WERI-Rb-1 (cell line): ENCODE results near the gene RALGPS1.
A peak's percentile ranks its signal among the peaks of the same experiment; 100 is the strongest.

Experiments
- DNase-seq: peaks from one replicate; pipeline ENCODE4 v3.0.0-alpha.2; 2020
- H3K27ac ChIP-seq: fragments of 250-450 bp; sonication (Bioruptor Pico); 2 replicates; pipeline ENCODE4 v1.5.1; 2020; ENCODE audit warnings: mild to moderate bottlenecking, moderate library complexity
- H3K27me3 ChIP-seq: fragments of 250-450 bp; sonication (Bioruptor Pico); 2 replicates; pipeline ENCODE4 v1.5.1; 2021; ENCODE audit warnings: mild to moderate bottlenecking, low read depth, moderate library complexity; ENCODE audit not compliant: insufficient read depth, severe bottlenecking
- H3K36me3 ChIP-seq: fragments of 250-450 bp; sonication (Bioruptor Pico); 2 replicates; pipeline ENCODE4 v1.5.1; 2020; ENCODE audit warnings: mild to moderate bottlenecking, moderate library complexity
- H3K4me3 ChIP-seq: 2 replicates; pipeline ENCODE4 v1.5.1; 2011; ENCODE audit warnings: low read depth, mild to moderate bottlenecking, control low read depth, low read length
- H3K9me3 ChIP-seq: fragments of 250-450 bp; sonication (Bioruptor Pico); 2 replicates; pipeline ENCODE4 v1.5.1; 2021; ENCODE audit warnings: mild to moderate bottlenecking, moderate library complexity; ENCODE audit not compliant: severe bottlenecking
- TF ChIP-seq, protein P1 (sequence below): IDR thresholded peaks from 2 replicates; pipeline ENCODE4 v1.5.1; 2011; ENCODE audit warnings: low read depth, mild to moderate bottlenecking, control low read depth, inconsistent platforms, low read length

The RALGPS1 gene

DNA sequence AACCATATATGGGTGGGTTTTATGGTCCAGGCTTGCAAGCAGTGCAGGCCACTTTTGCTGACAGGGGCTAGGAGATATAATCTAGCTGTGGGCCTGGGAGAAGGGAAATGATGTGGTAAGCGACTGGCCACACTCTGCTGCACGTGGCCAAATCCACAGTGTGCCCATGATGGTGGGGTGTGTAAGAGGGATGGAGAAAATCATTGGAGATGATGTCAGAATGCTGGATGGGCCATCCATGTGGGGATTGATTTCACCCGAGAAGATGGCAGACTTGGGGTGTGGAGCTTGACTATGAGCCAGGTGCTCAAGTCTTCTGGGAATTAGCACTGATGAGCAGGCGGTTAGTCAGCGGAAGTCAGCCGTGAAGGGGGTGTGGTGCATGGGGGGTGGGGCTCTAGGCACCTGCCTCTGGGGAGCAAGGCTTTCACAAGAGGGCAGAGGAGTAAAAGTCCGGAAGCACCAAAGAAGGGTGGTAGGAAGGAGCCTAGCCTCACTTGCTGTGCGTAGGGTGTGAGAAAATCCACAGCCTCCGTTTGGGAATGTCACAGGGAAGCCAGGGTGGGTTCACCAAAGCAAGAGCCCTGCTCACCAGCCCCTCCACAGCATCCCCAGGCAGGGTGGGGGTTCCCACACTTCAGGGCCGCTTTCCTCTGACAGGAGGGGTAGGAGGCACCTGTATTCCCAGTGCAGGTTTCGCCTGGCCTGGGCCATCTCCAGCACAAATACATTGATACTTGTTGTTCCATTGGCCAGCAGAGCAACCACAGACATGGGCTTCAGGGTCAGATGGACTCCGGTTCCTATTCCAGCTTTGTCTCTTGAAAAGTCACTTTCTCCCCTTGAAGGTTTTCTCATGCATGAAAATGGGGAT lies 252.3 kb downstream of the RALGPS1 start:
- TF ChIP-seq, protein P1, sequence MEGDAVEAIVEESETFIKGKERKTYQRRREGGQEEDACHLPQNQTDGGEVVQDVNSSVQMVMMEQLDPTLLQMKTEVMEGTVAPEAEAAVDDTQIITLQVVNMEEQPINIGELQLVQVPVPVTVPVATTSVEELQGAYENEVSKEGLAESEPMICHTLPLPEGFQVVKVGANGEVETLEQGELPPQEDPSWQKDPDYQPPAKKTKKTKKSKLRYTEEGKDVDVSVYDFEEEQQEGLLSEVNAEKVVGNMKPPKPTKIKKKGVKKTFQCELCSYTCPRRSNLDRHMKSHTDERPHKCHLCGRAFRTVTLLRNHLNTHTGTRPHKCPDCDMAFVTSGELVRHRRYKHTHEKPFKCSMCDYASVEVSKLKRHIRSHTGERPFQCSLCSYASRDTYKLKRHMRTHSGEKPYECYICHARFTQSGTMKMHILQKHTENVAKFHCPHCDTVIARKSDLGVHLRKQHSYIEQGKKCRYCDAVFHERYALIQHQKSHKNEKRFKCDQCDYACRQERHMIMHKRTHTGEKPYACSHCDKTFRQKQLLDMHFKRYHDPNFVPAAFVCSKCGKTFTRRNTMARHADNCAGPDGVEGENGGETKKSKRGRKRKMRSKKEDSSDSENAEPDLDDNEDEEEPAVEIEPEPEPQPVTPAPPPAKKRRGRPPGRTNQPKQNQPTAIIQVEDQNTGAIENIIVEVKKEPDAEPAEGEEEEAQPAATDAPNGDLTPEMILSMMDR = no peak
- peak; percentile 53 for DNase-seq
- no peak overlapping the region for H3K27ac ChIP-seq
- H3K9me3 ChIP-seq = no peaks in the 10 kb centered on the region
- H3K4me3 ChIP-seq = no peak overlapping the region
- H3K36me3 ChIP-seq = 0 out of 2 replicates have a peak, but pooled peaks cover 6% of the 10 kb centered on the region
- no peaks in the 10 kb centered on the region for H3K27me3 ChIP-seq

DNA sequence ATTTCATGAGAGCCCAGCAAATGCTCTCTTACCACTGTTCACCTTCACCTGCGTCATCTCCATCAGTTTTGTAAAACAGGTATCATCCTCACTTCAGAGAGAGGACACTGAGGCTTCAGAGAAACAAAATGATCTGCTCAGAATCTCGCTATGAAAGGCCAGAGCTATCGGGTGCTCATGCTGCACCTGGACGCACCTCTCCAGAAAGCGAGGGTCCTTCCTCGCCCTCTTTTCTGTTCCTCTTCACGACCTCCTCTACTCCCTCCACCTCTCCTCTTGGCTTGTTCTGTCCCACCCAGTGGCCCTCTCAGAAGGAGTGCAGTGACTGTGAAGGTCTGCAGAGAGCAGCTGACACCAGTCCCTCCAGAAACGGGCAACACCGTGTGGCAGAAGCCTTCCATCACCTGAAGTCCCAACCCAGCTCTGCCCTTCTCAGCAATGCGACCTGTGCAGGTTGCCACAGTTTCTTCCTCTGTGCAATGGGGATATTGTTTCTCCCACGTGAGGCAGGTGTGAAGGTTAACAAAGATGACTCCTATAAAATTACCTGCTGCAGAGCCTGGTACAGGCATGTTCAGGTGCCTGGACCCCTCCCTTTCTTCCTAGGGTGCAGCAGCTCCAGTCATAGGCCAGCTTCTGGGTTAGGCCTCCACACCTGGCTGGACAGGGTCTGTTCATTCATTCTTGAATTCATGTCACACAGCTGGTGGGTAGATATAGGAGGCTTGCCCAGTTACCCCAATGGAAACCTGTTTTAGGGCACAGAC lies 253.2 kb downstream of the RALGPS1 start:
- Histone ChIP-seq H3K27me3 (no peaks in the 10 kb centered on the region), H3K27ac (no peak overlapping the region), H3K36me3 (peaks cover 6% of the 10 kb centered on the region; the same call in 1 of the 2 replicates), H3K9me3 (no peaks in the 10 kb centered on the region), H3K4me3 (no peak overlapping the region)
- no peak for DNase-seq
- TF ChIP-seq, protein P1 = no peak

DNA sequence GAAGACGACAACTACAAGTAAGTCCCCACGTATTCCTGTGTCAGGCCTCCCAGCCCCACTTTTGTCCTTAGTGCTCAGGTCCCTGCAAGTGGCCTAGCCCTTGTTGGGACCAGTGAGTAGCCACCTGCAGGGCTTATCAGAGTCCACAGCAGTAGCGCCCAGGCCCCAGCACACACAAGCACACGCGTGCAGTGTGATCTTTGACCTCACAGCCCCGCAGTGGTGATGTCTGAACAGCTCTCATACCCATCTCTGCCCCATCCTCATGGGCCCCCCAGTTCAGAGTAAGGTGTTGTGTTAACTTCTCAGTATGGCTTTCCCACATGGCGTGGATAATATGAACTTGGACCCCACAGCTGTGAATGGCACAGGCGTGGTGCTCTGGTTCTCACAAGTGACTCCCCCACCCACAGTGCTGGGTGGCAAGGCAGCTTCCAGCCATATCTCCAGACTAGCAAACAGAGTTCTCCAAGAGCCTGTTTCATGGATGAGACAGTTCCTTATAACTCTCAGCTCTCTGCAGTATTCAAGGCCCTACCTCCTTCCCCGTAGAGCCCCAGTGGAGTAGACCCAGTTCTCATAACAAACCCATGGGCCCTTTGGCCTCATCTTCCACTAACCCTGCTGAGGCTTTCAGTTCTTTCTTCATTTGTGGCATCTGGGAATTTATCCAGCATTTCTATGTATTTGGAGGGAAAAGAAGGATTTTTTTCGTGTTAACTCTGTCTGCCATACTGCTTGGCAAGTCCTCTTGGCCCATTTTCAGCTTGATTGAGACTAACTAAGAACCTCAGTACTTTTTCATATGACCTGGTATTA lies 254.4 kb downstream of the RALGPS1 start:
- DNase-seq = no peak
- Histone ChIP-seq H3K27me3 (no peaks in the 10 kb centered on the region), H3K4me3 (no peak overlapping the region), H3K9me3 (no peaks in the 10 kb centered on the region), H3K27ac (no peak overlapping the region), H3K36me3 (peaks cover 6% of the 10 kb centered on the region; the same call in 1 of the 2 replicates)
- TF ChIP-seq, protein P1 = no peak

DNA sequence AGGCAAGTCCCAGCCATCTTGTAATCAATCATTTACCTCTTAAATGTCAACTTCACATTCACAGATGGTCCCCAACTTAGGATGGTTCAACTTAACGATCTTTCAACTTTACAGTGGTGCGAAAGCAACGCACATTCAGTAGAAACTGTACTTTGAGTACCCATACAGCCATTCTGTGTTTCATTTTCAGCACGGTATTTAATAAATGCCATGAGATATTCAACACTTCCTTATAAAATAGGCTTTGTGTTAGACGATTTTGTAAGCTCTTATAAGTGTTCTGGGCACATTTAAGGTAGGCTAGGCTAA lies 254.9 kb downstream of the RALGPS1 start:
- no peak overlapping the region for H3K27ac ChIP-seq
- TF ChIP-seq, protein P1 = no peak
- no peaks in the 10 kb centered on the region for H3K9me3 ChIP-seq
- no peak for DNase-seq
- H3K27me3 ChIP-seq = no peaks in the 10 kb centered on the region
- peaks cover 6% of the 10 kb centered on the region; the same call in 1 of the 2 replicates for H3K36me3 ChIP-seq
- no peak overlapping the region for H3K4me3 ChIP-seq

DNA sequence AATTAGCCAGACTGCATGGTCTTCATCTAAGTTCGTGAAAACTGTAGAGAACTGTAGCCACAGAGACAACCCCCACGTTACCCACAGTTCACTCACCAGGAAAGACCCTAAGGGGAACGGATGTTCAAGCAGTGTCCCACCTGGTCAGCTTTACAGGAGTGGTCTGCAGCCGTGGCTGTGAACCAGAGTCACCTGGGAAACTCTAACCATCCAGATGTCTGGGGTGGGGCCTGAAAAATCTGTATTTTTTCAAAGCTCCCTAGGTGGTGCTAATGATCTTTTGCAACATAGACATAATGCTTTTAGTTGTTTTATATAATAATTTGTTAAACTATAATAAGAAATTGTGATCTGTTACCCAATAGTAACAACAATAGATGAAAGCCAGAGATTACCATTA lies 255.5 kb downstream of the RALGPS1 start:
- Histone ChIP-seq H3K4me3 (no peak overlapping the region), H3K27ac (no peak overlapping the region), H3K9me3 (no peaks in the 10 kb centered on the region), H3K27me3 (no peaks in the 10 kb centered on the region), H3K36me3 (peaks cover 10% of the 10 kb centered on the region; the same call in 1 of the 2 replicates)
- DNase-seq = no peak
- TF ChIP-seq, protein P1 = no peak
